HG03378 (cell line): Measurements from ENCODE around the gene CDH8.
"Not testable (repeated sequence)": the region's sequence is repeated elsewhere in the genome, so short reads cannot be mapped to it uniquely, and the experiment has no call there.

Experiments used
- ATAC-seq: cut with Tn5 transposase; IDR thresholded peaks from one replicate; pipeline ENCODE4 v1.9.1; 2021; ENCODE audit warnings: mild to moderate bottlenecking, moderate library complexity; ENCODE audit not compliant: unreplicated experiment

The CDH8 gene

GRCh38 chr16:61797296-61797795 lies 238.9 kb downstream of the CDH8 start:
- ATAC-seq, result no peak

- no peak for ATAC-seq
Observed at GRCh38 chr16:61792194-61792909, 243.9 kb downstream of the CDH8 start.

GRCh38 chr16:61791464-61791863 lies 244.8 kb downstream of the CDH8 start:
- no peak for ATAC-seq

GRCh38 chr16:61781855-61782254 lies 254.4 kb downstream of the CDH8 start:
- ATAC-seq, result not testable (repeated sequence)

- ATAC-seq, result no peak
Observed at GRCh38 chr16:61780161-61780560, 256.1 kb downstream of the CDH8 start.

- ATAC-seq, result no peak
Observed at GRCh38 chr16:61770301-61770700, 265.9 kb downstream of the CDH8 start.

- ATAC-seq, result no peak
Observed at GRCh38 chr16:61763991-61764390, 272.2 kb downstream of the CDH8 start.

GRCh38 chr16:61763013-61763412 lies 273.2 kb downstream of the CDH8 start:
- no peak for ATAC-seq

- no peak for ATAC-seq
Observed at GRCh38 chr16:61730997-61731396, 305.2 kb downstream of the CDH8 start.

- ATAC-seq, result no peak
Observed at GRCh38 chr16:61726701-61727100, 309.5 kb downstream of the CDH8 start.

GRCh38 chr16:61726125-61726524 lies 310.1 kb downstream of the CDH8 start:
- no peak for ATAC-seq

GRCh38 chr16:61721544-61721943 lies 314.7 kb downstream of the CDH8 start:
- ATAC-seq, result no peak

GRCh38 chr16:61715393-61715792 lies 320.8 kb downstream of the CDH8 start:
- ATAC-seq, result no peak

GRCh38 chr16:61713787-61714186 lies 322.5 kb downstream of the CDH8 start:
- no peak for ATAC-seq

GRCh38 chr16:61699640-61700039 lies 336.6 kb downstream of the CDH8 start:
- not testable (repeated sequence) for ATAC-seq

GRCh38 chr16:61684541-61684940 lies 351.7 kb downstream of the CDH8 start:
- ATAC-seq, result no peak

- ATAC-seq, result no peak
Observed at GRCh38 chr16:61681673-61682072, 354.6 kb downstream of the CDH8 start.

GRCh38 chr16:61681124-61681523 lies 355.1 kb downstream of the CDH8 start:
- no peak for ATAC-seq

- no peak for ATAC-seq
Observed at GRCh38 chr16:61678182-61678581, 358.1 kb downstream of the CDH8 start.

- ATAC-seq, result no peak
Observed at GRCh38 chr16:61677776-61678175, 358.5 kb downstream of the CDH8 start.

- no peak for ATAC-seq
Observed at GRCh38 chr16:61676740-61677139, 359.5 kb downstream of the CDH8 start.

- ATAC-seq, result no peak
Observed at GRCh38 chr16:61671161-61671560, 365.1 kb downstream of the CDH8 start.

GRCh38 chr16:61665512-61665911 lies 370.7 kb downstream of the CDH8 start:
- ATAC-seq, result no peak
